GM23338 (cell line): ENCODE results near the gene GRN. TPM values are rescaled to one million over a fixed set of nuclear protein-coding genes. Genes with fewer than 3 reads are reported as not detected.
A peak's percentile ranks its signal among the peaks of the same experiment; 100 is the strongest.

Source experiments
- ATAC-seq: fragments of 200-7000 bp; cut with Tn5 transposase; 3 replicates; pipeline ENCODE4 v1.9.1; 2020
- DNase-seq: peaks from one replicate; pipeline ENCODE4 v3.0.0-alpha.2; 2015; ENCODE audit warnings: low spot score
- H2AFZ ChIP-seq: fragments of 200-600 bp; sonication (generic); 2 replicates; pipeline ENCODE4 v1.8.0; 2016; ENCODE audit warnings: antibody characterized with exemption, mild to moderate bottlenecking, moderate library complexity
- H3F3A ChIP-seq: fragments of 200-600 bp; sonication (generic); replicated peaks from 2 replicates; pipeline ENCODE4 v1.8.0; 2017; ENCODE audit warnings: antibody characterized with exemption, mixed run types, low read depth
- H3K27ac ChIP-seq: fragments of 200-600 bp; sonication (generic); 2 replicates; pipeline ENCODE4 v1.6.1; 2016; ENCODE audit warnings: low read depth
- H3K27me3 ChIP-seq: fragments of 200-600 bp; sonication (generic); 2 replicates; pipeline ENCODE4 v1.8.0; 2016; ENCODE audit warnings: mild to moderate bottlenecking, mixed run types, moderate library complexity; ENCODE audit not compliant: insufficient read depth
- H3K36me3 ChIP-seq: fragments of 200-600 bp; sonication (generic); 2 replicates; pipeline ENCODE4 v1.8.0; 2016; ENCODE audit warnings: mild to moderate bottlenecking; ENCODE audit not compliant: insufficient read depth
- H3K4me1 ChIP-seq: fragments of 200-600 bp; sonication (generic); 2 replicates; pipeline ENCODE4 v1.8.0; 2016; ENCODE audit warnings: mild to moderate bottlenecking, moderate library complexity; ENCODE audit not compliant: insufficient read depth
- H3K4me2 ChIP-seq: fragments of 200-600 bp; sonication (generic); 2 replicates; pipeline ENCODE4 v1.7.1; 2017; ENCODE audit warnings: mixed run types
- H3K4me3 ChIP-seq: fragments of 200-600 bp; sonication (generic); 2 replicates; pipeline ENCODE4 v1.6.1; 2016; ENCODE audit warnings: mixed run types
- H3K79me2 ChIP-seq: fragments of 200-600 bp; sonication (generic); replicated peaks from 2 replicates; pipeline ENCODE4 v1.8.0; 2017; ENCODE audit warnings: mild to moderate bottlenecking; ENCODE audit not compliant: insufficient read depth
- H3K9me2 ChIP-seq: fragments of 200-600 bp; sonication (generic); 2 replicates; pipeline ENCODE4 v1.8.0; 2017; ENCODE audit not compliant: insufficient read depth
- H4K20me1 ChIP-seq: fragments of 200-600 bp; sonication (generic); replicated peaks from 2 replicates; pipeline ENCODE4 v1.8.0; 2017; ENCODE audit warnings: mild to moderate bottlenecking; ENCODE audit not compliant: insufficient read depth
- H3K27ac Mint-ChIP-seq: 2 replicates; pipeline ENCODE4 v1.8.0; 2020; ENCODE audit warnings: inconsistent platforms, mild to moderate bottlenecking, moderate library complexity, mixed read lengths
- H3K27me3 Mint-ChIP-seq: 3 replicates; pipeline ENCODE4 v1.8.0; 2022; ENCODE audit warnings: low read depth, mild to moderate bottlenecking, moderate library complexity, mixed read lengths, inconsistent platforms; ENCODE audit not compliant: insufficient read depth, poor library complexity
- H3K36me3 Mint-ChIP-seq: 3 replicates; pipeline ENCODE4 v1.8.0; 2021; ENCODE audit warnings: low read depth, mild to moderate bottlenecking, inconsistent platforms, moderate library complexity, mixed read lengths
- H3K4me1 Mint-ChIP-seq: 3 replicates; pipeline ENCODE4 v1.8.0; 2020; ENCODE audit warnings: mild to moderate bottlenecking, inconsistent platforms, mixed read lengths
- H3K4me3 Mint-ChIP-seq: 3 replicates; pipeline ENCODE4 v1.8.0; 2021; ENCODE audit warnings: moderate library complexity, mild to moderate bottlenecking, inconsistent platforms, mixed read lengths
- H3K9me3 Mint-ChIP-seq: 3 replicates; pipeline ENCODE4 v1.8.0; 2020; ENCODE audit warnings: moderate library complexity, mild to moderate bottlenecking, inconsistent platforms, mixed read lengths
- EZH2phosphoT487 ChIP-seq: fragments of 200-600 bp; sonication (generic); IDR thresholded peaks from one replicate; pipeline ENCODE4 v1.8.1; 2018; ENCODE audit warnings: antibody characterized with exemption; ENCODE audit not compliant: unreplicated experiment
- JUNB ChIP-seq: IDR thresholded peaks from one replicate; pipeline ENCODE4 v1.6.1; 2016; ENCODE audit warnings: antibody characterized with exemption; ENCODE audit not compliant: unreplicated experiment
- NANOG ChIP-seq: IDR thresholded peaks from 2 replicates; pipeline ENCODE4 v1.6.1; 2016; ENCODE audit warnings: antibody characterized with exemption, borderline replicate concordance
- POLR2AphosphoS5 ChIP-seq: IDR thresholded peaks from 2 replicates; pipeline ENCODE4 v1.6.1; 2016; ENCODE audit warnings: antibody characterized with exemption, low read depth
- ZNF114 ChIP-seq: fragments of 250-450 bp; sonication (Bioruptor Pico); IDR thresholded peaks from 2 replicates; pipeline ENCODE4 v1.5.0; 2020; ENCODE audit warnings: mild to moderate bottlenecking, moderate library complexity
- ZNF331 ChIP-seq: fragments of 250-450 bp; sonication (Bioruptor Pico); IDR thresholded peaks from 2 replicates; pipeline ENCODE4 v1.5.0; 2020; ENCODE audit warnings: low read depth, mild to moderate bottlenecking, moderate library complexity
- polyA plus RNA-seq: library from polyadenylated mRNA; unstranded; fragments of >200 nt; fragmentation: Nextera tagmentation; extraction: Ambion mirVana; gene quantifications from 2 replicates; pipeline ENCODE4 v1.2.1, GENCODE V29; 2016
- total RNA-seq: library from RNA; depleted of rRNA; stranded (reverse); fragments of >200 nt; shearing (Covaris generic); gene quantifications from 2 replicates; pipeline ENCODE4 v1.2.3, GENCODE V29; 2014
- TF ChIP-seq, protein P1 (sequence below): fragments of 250-450 bp; sonication (Bioruptor Pico); IDR thresholded peaks from 2 replicates; pipeline ENCODE4 v1.5.0; 2020; ENCODE audit warnings: mild to moderate bottlenecking, moderate library complexity
- TF ChIP-seq, protein P2 (sequence below): IDR thresholded peaks from 2 replicates; pipeline ENCODE4 v1.6.1; 2016; ENCODE audit warnings: antibody characterized with exemption
- TF ChIP-seq, protein P3 (sequence below): IDR thresholded peaks from one replicate; pipeline ENCODE4 v1.6.1; 2018; ENCODE audit warnings: antibody characterized with exemption; ENCODE audit not compliant: unreplicated experiment

The GRN gene
- total and polyA plus RNA-seq, 2 experiments from 2014 or later: 101 to 216 TPM

GRCh38 chr17:44314031-44314430, 31.1 kb upstream of the GRN start:
- TF ChIP-seq, protein P1, sequence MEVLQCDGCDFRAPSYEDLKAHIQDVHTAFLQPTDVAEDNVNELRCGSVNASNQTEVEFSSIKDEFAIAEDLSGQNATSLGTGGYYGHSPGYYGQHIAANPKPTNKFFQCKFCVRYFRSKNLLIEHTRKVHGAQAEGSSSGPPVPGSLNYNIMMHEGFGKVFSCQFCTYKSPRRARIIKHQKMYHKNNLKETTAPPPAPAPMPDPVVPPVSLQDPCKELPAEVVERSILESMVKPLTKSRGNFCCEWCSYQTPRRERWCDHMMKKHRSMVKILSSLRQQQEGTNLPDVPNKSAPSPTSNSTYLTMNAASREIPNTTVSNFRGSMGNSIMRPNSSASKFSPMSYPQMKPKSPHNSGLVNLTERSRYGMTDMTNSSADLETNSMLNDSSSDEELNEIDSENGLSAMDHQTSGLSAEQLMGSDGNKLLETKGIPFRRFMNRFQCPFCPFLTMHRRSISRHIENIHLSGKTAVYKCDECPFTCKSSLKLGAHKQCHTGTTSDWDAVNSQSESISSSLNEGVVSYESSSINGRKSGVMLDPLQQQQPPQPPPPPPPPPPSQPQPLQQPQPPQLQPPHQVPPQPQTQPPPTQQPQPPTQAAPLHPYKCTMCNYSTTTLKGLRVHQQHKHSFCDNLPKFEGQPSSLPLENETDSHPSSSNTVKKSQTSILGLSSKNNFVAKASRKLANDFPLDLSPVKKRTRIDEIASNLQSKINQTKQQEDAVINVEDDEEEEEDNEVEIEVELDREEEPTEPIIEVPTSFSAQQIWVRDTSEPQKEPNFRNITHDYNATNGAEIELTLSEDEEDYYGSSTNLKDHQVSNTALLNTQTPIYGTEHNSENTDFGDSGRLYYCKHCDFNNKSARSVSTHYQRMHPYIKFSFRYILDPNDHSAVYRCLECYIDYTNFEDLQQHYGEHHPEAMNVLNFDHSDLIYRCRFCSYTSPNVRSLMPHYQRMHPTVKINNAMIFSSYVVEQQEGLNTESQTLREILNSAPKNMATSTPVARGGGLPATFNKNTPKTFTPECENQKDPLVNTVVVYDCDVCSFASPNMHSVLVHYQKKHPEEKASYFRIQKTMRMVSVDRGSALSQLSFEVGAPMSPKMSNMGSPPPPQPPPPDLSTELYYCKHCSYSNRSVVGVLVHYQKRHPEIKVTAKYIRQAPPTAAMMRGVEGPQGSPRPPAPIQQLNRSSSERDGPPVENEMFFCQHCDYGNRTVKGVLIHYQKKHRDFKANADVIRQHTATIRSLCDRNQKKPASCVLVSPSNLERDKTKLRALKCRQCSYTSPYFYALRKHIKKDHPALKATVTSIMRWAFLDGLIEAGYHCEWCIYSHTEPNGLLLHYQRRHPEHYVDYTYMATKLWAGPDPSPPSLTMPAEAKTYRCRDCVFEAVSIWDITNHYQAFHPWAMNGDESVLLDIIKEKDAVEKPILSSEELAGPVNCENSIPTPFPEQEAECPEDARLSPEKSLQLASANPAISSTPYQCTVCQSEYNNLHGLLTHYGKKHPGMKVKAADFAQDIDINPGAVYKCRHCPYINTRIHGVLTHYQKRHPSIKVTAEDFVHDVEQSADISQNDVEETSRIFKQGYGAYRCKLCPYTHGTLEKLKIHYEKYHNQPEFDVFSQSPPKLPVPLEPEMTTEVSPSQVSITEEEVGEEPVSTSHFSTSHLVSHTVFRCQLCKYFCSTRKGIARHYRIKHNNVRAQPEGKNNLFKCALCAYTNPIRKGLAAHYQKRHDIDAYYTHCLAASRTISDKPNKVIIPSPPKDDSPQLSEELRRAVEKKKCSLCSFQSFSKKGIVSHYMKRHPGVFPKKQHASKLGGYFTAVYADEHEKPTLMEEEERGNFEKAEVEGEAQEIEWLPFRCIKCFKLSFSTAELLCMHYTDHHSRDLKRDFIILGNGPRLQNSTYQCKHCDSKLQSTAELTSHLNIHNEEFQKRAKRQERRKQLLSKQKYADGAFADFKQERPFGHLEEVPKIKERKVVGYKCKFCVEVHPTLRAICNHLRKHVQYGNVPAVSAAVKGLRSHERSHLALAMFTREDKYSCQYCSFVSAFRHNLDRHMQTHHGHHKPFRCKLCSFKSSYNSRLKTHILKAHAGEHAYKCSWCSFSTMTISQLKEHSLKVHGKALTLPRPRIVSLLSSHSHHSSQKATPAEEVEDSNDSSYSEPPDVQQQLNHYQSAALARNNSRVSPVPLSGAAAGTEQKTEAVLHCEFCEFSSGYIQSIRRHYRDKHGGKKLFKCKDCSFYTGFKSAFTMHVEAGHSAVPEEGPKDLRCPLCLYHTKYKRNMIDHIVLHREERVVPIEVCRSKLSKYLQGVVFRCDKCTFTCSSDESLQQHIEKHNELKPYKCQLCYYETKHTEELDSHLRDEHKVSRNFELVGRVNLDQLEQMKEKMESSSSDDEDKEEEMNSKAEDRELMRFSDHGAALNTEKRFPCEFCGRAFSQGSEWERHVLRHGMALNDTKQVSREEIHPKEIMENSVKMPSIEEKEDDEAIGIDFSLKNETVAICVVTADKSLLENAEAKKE (CRISPR knock-in tag): no peak
- no peak for TF ChIP-seq POLR2AphosphoS5
- TF ChIP-seq JUNB: no peak
- TF ChIP-seq ZNF114 (CRISPR knock-in tag): no peak
- TF ChIP-seq NANOG: no peak
- no peak overlapping the region; the same call in 1 of the 2 replicates for H3K4me3 ChIP-seq
- ATAC-seq: no peak
- Mint-ChIP-seq H3K9me3 (no peaks in the 10 kb centered on the region), H3K27me3 (peaks cover 47% of the 10 kb centered on the region), H3K27ac (no peak overlapping the region), H3K4me3 (peak overlapping the region; percentile 62), H3K36me3 (peaks cover 1% of the 10 kb centered on the region; the same call in 2 of the 3 replicates), H3K4me1 (peaks cover 52% of the 10 kb centered on the region)
- peaks cover 13% of the 10 kb centered on the region; the same call in 1 of the 2 replicates for H3K4me1 ChIP-seq
- H3K9me2 ChIP-seq: no peaks in the 10 kb centered on the region
- H3K79me2 ChIP-seq: no peaks in the 10 kb centered on the region
- H3F3A ChIP-seq: 0 out of 2 replicates have a peak, but pooled peaks cover 4% of the 10 kb centered on the region
- H3K27ac ChIP-seq: no peak overlapping the region
- peak overlapping the region; percentile 26; the same call in 1 of the 2 replicates for H3K4me2 ChIP-seq
- no peak overlapping the region for H2AFZ ChIP-seq
- no peak for DNase-seq
- H3K27me3 ChIP-seq: peaks cover 32% of the 10 kb centered on the region
- 0 out of 2 replicates have a peak, but pooled peaks cover 3% of the 10 kb centered on the region for H4K20me1 ChIP-seq
- no peaks in the 10 kb centered on the region for H3K36me3 ChIP-seq

- H3K27me3 ChIP-seq: peaks cover 32% of the 10 kb centered on the region
- no peak overlapping the region for H3K27ac ChIP-seq
- H3K4me3 Mint-ChIP-seq: peak overlapping the region; percentile 71
- ATAC-seq (no peak), DNase-seq (no peak)
- peaks cover 6% of the 10 kb centered on the region for H3K36me3 Mint-ChIP-seq
- H3K36me3 ChIP-seq: no peaks in the 10 kb centered on the region
- H3K4me3 ChIP-seq: peak overlapping the region; percentile 58
- 0 out of 2 replicates have a peak, but pooled peaks cover 4% of the 10 kb centered on the region for H3F3A ChIP-seq
- H3K27me3 Mint-ChIP-seq: peaks cover 49% of the 10 kb centered on the region
- peak overlapping the region; percentile 92 for H3K4me2 ChIP-seq
- H3K27ac Mint-ChIP-seq: no peak overlapping the region
- no peaks in the 10 kb centered on the region for H3K9me3 Mint-ChIP-seq
- no peak overlapping the region; the same call in 1 of the 2 replicates for H2AFZ ChIP-seq
- H3K9me2 ChIP-seq: no peaks in the 10 kb centered on the region
- peaks cover 8% of the 10 kb centered on the region; the same call in 1 of the 2 replicates for H3K4me1 ChIP-seq
- H4K20me1 ChIP-seq: 0 out of 2 replicates have a peak, but pooled peaks cover 3% of the 10 kb centered on the region
- H3K4me1 Mint-ChIP-seq: peaks cover 52% of the 10 kb centered on the region
- no peaks in the 10 kb centered on the region for H3K79me2 ChIP-seq
- TF ChIP-seq, protein P2, sequence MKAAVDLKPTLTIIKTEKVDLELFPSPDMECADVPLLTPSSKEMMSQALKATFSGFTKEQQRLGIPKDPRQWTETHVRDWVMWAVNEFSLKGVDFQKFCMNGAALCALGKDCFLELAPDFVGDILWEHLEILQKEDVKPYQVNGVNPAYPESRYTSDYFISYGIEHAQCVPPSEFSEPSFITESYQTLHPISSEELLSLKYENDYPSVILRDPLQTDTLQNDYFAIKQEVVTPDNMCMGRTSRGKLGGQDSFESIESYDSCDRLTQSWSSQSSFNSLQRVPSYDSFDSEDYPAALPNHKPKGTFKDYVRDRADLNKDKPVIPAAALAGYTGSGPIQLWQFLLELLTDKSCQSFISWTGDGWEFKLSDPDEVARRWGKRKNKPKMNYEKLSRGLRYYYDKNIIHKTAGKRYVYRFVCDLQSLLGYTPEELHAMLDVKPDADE: no peak
- TF ChIP-seq JUNB (no peak), ZNF114 (CRISPR knock-in tag) (no peak), EZH2phosphoT487 (no peak), ZNF331 (no peak)
- TF ChIP-seq, protein P3, sequence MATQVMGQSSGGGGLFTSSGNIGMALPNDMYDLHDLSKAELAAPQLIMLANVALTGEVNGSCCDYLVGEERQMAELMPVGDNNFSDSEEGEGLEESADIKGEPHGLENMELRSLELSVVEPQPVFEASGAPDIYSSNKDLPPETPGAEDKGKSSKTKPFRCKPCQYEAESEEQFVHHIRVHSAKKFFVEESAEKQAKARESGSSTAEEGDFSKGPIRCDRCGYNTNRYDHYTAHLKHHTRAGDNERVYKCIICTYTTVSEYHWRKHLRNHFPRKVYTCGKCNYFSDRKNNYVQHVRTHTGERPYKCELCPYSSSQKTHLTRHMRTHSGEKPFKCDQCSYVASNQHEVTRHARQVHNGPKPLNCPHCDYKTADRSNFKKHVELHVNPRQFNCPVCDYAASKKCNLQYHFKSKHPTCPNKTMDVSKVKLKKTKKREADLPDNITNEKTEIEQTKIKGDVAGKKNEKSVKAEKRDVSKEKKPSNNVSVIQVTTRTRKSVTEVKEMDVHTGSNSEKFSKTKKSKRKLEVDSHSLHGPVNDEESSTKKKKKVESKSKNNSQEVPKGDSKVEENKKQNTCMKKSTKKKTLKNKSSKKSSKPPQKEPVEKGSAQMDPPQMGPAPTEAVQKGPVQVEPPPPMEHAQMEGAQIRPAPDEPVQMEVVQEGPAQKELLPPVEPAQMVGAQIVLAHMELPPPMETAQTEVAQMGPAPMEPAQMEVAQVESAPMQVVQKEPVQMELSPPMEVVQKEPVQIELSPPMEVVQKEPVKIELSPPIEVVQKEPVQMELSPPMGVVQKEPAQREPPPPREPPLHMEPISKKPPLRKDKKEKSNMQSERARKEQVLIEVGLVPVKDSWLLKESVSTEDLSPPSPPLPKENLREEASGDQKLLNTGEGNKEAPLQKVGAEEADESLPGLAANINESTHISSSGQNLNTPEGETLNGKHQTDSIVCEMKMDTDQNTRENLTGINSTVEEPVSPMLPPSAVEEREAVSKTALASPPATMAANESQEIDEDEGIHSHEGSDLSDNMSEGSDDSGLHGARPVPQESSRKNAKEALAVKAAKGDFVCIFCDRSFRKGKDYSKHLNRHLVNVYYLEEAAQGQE: no peak
These were observed 30.6 kb upstream of the GRN start for GRCh38 chr17:44314524-44314868.
